Neural cell (in vitro differentiated cells): ENCODE measurements around the gene BRD3. TPM values are rescaled to one million over a fixed set of nuclear protein-coding genes. Genes with fewer than 3 reads are reported as not detected.

Experiments used
- H2AFZ ChIP-seq: fragments of 200-600, 300-800 bp; sonication (generic), shearing (Covaris generic); 2 replicates; pipeline ENCODE4 v1.6.0; 2014; ENCODE audit warnings: low read depth, mild to moderate bottlenecking, antibody characterized with exemption, low read length, moderate library complexity
- H3F3A ChIP-seq: fragments of 200-600 bp; shearing (Covaris generic); 2 replicates; pipeline ENCODE4 v1.6.1; 2016; ENCODE audit warnings: mild to moderate bottlenecking, moderate library complexity, mixed read lengths, antibody characterized with exemption, low read length; ENCODE audit not compliant: insufficient read depth, poor library complexity, severe bottlenecking
- H3K27ac ChIP-seq: fragments of 200-600, 300-800 bp; sonication (generic), shearing (Covaris generic); 2 replicates; pipeline ENCODE4 v1.5.1; 2014; ENCODE audit warnings: mild to moderate bottlenecking, low read length, moderate library complexity
- H3K27me3 ChIP-seq: fragments of 300-800, 200-600 bp; sonication (generic), shearing (Covaris generic); 2 replicates; pipeline ENCODE4 v1.6.0; 2014; ENCODE audit warnings: mild to moderate bottlenecking, low read depth, low read length, moderate library complexity; ENCODE audit not compliant: insufficient read depth
- H3K36me3 ChIP-seq: fragments of 300-800, 200-600 bp; sonication (generic), shearing (Covaris generic); 2 replicates; pipeline ENCODE4 v1.5.1; 2014; ENCODE audit warnings: mild to moderate bottlenecking, antibody characterized with exemption, low read length, moderate library complexity; ENCODE audit not compliant: insufficient read depth
- H3K4me2 ChIP-seq: fragments of 300-800, 200-600 bp; sonication (generic), shearing (Covaris generic); 2 replicates; pipeline ENCODE4 v1.6.0; 2014; ENCODE audit warnings: mild to moderate bottlenecking, low read length
- H3K4me3 ChIP-seq: fragments of 300-800, 200-600 bp; sonication (generic), shearing (Covaris generic); 2 replicates; pipeline ENCODE4 v1.5.1; 2014; ENCODE audit warnings: mild to moderate bottlenecking, low read length, moderate library complexity
- H3K79me2 ChIP-seq: fragments of 200-600 bp; shearing (Covaris generic); replicated peaks from 2 replicates; pipeline ENCODE4 v1.6.0; 2014; ENCODE audit warnings: mild to moderate bottlenecking, low read length, moderate library complexity; ENCODE audit not compliant: insufficient read depth
- H3K9ac ChIP-seq: fragments of 300-800, 200-600 bp; sonication (generic), shearing (Covaris generic); 2 replicates; pipeline ENCODE4 v1.6.1; 2016; ENCODE audit warnings: mild to moderate bottlenecking, low read length, mixed read lengths
- H3K9me2 ChIP-seq: fragments of 200-600 bp; shearing (Covaris generic); 2 replicates; pipeline ENCODE4 v1.6.1; 2016; ENCODE audit warnings: mild to moderate bottlenecking, low read length, mixed read lengths; ENCODE audit not compliant: insufficient read depth
- H3K9me3 ChIP-seq: fragments of 200-600, 300-800 bp; sonication (generic), shearing (Covaris generic); 2 replicates; pipeline ENCODE4 v1.6.1; 2016; ENCODE audit warnings: mild to moderate bottlenecking, mixed run types, low read length, moderate library complexity, mixed read lengths
- H4K20me1 ChIP-seq: fragments of 200-600 bp; shearing (Covaris generic); 2 replicates; pipeline ENCODE4 v1.6.1; 2016; ENCODE audit warnings: mild to moderate bottlenecking, mixed run types; ENCODE audit not compliant: insufficient read depth
- EP300 ChIP-seq: fragments of 450-650 bp; conservative IDR thresholded peaks from 2 replicates; pipeline ENCODE4 v1.6.1; 2014; ENCODE audit warnings: antibody characterized with exemption, mild to moderate bottlenecking, moderate library complexity; ENCODE audit not compliant: poor library complexity, severe bottlenecking
- EZH2 ChIP-seq: fragments of 200-600, 300-800 bp; shearing (Covaris generic), sonication (generic); IDR thresholded peaks from 2 replicates; pipeline ENCODE4 v1.6.1; 2014; ENCODE audit warnings: antibody characterized with exemption, low read length, borderline replicate concordance, mild to moderate bottlenecking; ENCODE audit not compliant: insufficient read depth, poor library complexity, severe bottlenecking
- MXI1 ChIP-seq: fragments of 450-650 bp; conservative IDR thresholded peaks from 2 replicates; pipeline ENCODE4 v1.6.1; 2014; ENCODE audit warnings: antibody characterized with exemption, mild to moderate bottlenecking; ENCODE audit not compliant: poor library complexity, severe bottlenecking
- POLR2AphosphoS5 ChIP-seq: IDR thresholded peaks from 2 replicates; pipeline ENCODE4 v1.6.1; 2012
- RAD21 ChIP-seq: fragments of 450-650 bp; conservative IDR thresholded peaks from 2 replicates; pipeline ENCODE4 v1.6.1; 2014; ENCODE audit warnings: antibody characterized with exemption, mild to moderate bottlenecking, moderate library complexity
- SMC3 ChIP-seq: fragments of 450-650 bp; conservative IDR thresholded peaks from 2 replicates; pipeline ENCODE4 v1.6.1; 2014; ENCODE audit warnings: antibody characterized with exemption, mild to moderate bottlenecking, moderate library complexity; ENCODE audit not compliant: poor library complexity
- TAF1 ChIP-seq: IDR thresholded peaks from 2 replicates; pipeline ENCODE4 v1.6.1; 2012; ENCODE audit warnings: low read depth
- polyA plus RNA-seq: library from polyadenylated mRNA; depleted of rRNA; stranded (reverse); fragments of >200 nt; gene quantifications from 2 replicates; pipeline ENCODE4 v1.2.3, GENCODE V29; 2014
- TF ChIP-seq, protein P1 (sequence below): IDR thresholded peaks from 2 replicates; pipeline ENCODE4 v1.6.1; 2012; ENCODE audit warnings: borderline replicate concordance
- TF ChIP-seq, protein P2 (sequence below): fragments of 450-650 bp; IDR thresholded peaks from 2 replicates; pipeline ENCODE4 v1.5.1; 2014; ENCODE audit warnings: antibody characterized with exemption, mild to moderate bottlenecking, moderate library complexity; ENCODE audit not compliant: poor library complexity, severe bottlenecking

Gene BRD3
- polyA plus RNA-seq, 1 donor from 2014 or later, result 17.6 TPM

DNA sequence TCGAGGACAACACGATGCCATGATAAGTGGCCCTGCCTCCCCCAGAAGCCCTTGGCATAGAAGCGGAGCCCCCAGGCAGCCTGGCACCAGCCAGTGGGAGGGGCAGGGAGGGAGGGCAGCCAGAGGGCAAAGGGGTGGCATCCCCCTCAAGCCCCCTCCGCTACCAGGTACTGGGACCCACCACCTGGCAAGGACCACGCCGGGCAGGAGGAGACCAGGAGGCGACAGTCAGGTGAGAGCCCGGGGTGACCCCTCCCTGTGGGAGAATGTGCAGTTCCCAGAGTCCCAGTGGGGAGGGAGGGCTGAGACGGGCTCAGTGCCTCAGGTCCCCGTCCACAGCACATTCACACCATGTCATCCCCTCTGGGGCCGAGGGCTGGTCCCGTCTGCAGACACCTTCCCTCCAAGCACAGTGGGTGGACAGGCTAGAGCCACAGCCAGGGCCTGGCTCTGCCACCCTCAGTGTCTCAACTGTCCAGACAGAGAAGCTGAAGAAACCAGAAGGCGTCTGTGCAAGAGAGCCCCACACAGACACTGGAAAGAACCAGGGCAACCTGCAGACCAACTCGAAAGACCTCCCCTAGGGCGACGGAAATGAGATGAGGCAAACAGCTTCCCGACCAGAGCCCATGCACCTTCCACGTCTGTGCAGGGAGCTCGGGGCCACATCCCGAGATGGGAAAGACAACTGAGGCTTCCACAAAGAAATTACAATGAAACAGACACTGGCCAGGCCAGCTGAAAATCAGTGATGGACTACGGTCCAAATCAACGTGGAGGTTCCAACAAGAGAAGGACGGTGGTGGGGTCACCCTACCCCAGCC lies 11.1 kb downstream of the BRD3 start:
- no peak overlapping the region for H3K27ac ChIP-seq
- peaks cover 89% of the 10 kb centered on the region for H4K20me1 ChIP-seq
- no peak overlapping the region for H3K4me3 ChIP-seq
- TF ChIP-seq POLR2AphosphoS5 (no peak), EZH2 (no peak), SMC3 (no peak), MXI1 (no peak), RAD21 (no peak), EP300 (no peak), TAF1 (no peak)
- TF ChIP-seq, protein P1, sequence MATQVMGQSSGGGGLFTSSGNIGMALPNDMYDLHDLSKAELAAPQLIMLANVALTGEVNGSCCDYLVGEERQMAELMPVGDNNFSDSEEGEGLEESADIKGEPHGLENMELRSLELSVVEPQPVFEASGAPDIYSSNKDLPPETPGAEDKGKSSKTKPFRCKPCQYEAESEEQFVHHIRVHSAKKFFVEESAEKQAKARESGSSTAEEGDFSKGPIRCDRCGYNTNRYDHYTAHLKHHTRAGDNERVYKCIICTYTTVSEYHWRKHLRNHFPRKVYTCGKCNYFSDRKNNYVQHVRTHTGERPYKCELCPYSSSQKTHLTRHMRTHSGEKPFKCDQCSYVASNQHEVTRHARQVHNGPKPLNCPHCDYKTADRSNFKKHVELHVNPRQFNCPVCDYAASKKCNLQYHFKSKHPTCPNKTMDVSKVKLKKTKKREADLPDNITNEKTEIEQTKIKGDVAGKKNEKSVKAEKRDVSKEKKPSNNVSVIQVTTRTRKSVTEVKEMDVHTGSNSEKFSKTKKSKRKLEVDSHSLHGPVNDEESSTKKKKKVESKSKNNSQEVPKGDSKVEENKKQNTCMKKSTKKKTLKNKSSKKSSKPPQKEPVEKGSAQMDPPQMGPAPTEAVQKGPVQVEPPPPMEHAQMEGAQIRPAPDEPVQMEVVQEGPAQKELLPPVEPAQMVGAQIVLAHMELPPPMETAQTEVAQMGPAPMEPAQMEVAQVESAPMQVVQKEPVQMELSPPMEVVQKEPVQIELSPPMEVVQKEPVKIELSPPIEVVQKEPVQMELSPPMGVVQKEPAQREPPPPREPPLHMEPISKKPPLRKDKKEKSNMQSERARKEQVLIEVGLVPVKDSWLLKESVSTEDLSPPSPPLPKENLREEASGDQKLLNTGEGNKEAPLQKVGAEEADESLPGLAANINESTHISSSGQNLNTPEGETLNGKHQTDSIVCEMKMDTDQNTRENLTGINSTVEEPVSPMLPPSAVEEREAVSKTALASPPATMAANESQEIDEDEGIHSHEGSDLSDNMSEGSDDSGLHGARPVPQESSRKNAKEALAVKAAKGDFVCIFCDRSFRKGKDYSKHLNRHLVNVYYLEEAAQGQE, result no peak
- TF ChIP-seq, protein P2, sequence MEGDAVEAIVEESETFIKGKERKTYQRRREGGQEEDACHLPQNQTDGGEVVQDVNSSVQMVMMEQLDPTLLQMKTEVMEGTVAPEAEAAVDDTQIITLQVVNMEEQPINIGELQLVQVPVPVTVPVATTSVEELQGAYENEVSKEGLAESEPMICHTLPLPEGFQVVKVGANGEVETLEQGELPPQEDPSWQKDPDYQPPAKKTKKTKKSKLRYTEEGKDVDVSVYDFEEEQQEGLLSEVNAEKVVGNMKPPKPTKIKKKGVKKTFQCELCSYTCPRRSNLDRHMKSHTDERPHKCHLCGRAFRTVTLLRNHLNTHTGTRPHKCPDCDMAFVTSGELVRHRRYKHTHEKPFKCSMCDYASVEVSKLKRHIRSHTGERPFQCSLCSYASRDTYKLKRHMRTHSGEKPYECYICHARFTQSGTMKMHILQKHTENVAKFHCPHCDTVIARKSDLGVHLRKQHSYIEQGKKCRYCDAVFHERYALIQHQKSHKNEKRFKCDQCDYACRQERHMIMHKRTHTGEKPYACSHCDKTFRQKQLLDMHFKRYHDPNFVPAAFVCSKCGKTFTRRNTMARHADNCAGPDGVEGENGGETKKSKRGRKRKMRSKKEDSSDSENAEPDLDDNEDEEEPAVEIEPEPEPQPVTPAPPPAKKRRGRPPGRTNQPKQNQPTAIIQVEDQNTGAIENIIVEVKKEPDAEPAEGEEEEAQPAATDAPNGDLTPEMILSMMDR, result no peak
- H3K9me2 ChIP-seq, result no peaks in the 10 kb centered on the region
- no peak overlapping the region for H2AFZ ChIP-seq
- H3K79me2 ChIP-seq, result peaks cover 75% of the 10 kb centered on the region
- H3F3A ChIP-seq, result no peaks in the 10 kb centered on the region
- H3K9me3 ChIP-seq, result no peaks in the 10 kb centered on the region
- no peak overlapping the region for H3K4me2 ChIP-seq
- no peaks in the 10 kb centered on the region for H3K36me3 ChIP-seq
- no peaks in the 10 kb centered on the region for H3K27me3 ChIP-seq
- no peak overlapping the region for H3K9ac ChIP-seq

DNA sequence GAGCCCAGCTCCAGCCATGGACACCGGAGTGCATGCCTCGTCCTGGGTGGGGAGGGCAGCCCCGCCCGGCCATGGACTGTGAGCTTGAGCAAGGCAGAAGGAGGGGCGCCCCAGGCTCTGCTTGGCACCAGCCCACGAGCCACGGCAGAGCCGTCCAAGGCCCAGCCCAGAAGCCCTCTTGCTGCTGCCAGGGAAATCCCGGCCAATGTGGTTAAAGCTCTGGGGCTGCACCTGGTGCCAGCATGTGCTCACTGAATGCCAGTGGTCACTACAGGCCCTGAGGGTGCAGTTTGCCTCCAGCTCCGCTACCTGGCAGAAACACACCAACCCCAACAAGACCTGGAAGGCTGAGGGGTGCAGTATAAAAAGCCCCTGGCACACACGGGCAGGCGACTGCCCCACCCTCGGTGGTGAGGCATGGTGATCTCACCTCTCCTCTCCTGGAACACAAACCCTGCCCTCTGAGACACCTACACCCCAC lies 11.8 kb downstream of the BRD3 start:
- Histone ChIP-seq H3K4me3 (no peak overlapping the region), H3K79me2 (peaks cover 68% of the 10 kb centered on the region), H4K20me1 (peaks cover 83% of the 10 kb centered on the region), H3K9me2 (no peaks in the 10 kb centered on the region), H3K9me3 (no peaks in the 10 kb centered on the region), H3K9ac (no peak overlapping the region), H3F3A (no peaks in the 10 kb centered on the region), H3K27ac (no peak overlapping the region), H3K27me3 (no peaks in the 10 kb centered on the region), H3K4me2 (no peak overlapping the region), H3K36me3 (no peaks in the 10 kb centered on the region), H2AFZ (no peak overlapping the region)
- TF ChIP-seq MXI1 (no peak), EP300 (no peak), TAF1 (no peak), RAD21 (no peak), EZH2 (no peak), POLR2AphosphoS5 (no peak), SMC3 (no peak)
- TF ChIP-seq, protein P1, result no peak
- TF ChIP-seq, protein P2, result no peak
